Esophagus squamous epithelium (tissue), 5 donors: ENCODE data around the gene P2RY13. TPM values are rescaled to one million over a fixed set of nuclear protein-coding genes. Genes with fewer than 3 reads are reported as not detected.
A peak's percentile ranks its signal among the peaks of the same experiment; 100 is the strongest.

Experiments
- DNase-seq: peaks from one replicate; lab custom pipeline; 2025; lab: John Stamatoyannopoulos, UW
- H3K27ac ChIP-seq, 4 donors: fragments of 200-600 bp; sonication (generic); one replicate each; pipeline ENCODE4 v1.5.1; 2016 to 2019; ENCODE audit warnings: mild to moderate bottlenecking in 1 of 4
- H3K27me3 ChIP-seq, 4 donors: fragments of 200-600 bp; sonication (generic); 1 replicate in 3 of 4; 2 replicates in 1 of 4; pipeline versions ENCODE4 v1.5.1 to v1.6.0; 2017 to 2021; ENCODE audit warnings: antibody characterized with exemption in 1 of 4
- H3K36me3 ChIP-seq, 3 donors: fragments of 200-600 bp; sonication (generic); one replicate each; pipeline ENCODE4 v1.5.1; 2016 to 2019
- H3K4me1 ChIP-seq, 3 donors: fragments of 200-600 bp; sonication (generic); one replicate each; pipeline ENCODE4 v1.5.1; 2017 to 2019
- H3K4me3 ChIP-seq, 4 donors: fragments of 200-600 bp; sonication (generic); 1 replicate in 3 of 4; 2 replicates in 1 of 4; pipeline ENCODE4 v1.5.1; 2016 to 2019; ENCODE audit warnings: mild to moderate bottlenecking in 2 of 4, moderate library complexity in 1 of 4
- H3K9me3 ChIP-seq, 3 donors: fragments of 200-600 bp; sonication (generic); one replicate each; pipeline ENCODE4 v1.5.1; 2016 to 2019
- POLR2A ChIP-seq, 4 donors: fragments of 450-650 bp; IDR thresholded peaks; one replicate each; pipeline ENCODE4 v1.6.1; 2017; ENCODE audit warnings: antibody characterized with exemption in 4 of 4, mild to moderate bottlenecking in 4 of 4, moderate library complexity in 3 of 4
- WGBS, 2 donors: methylation state at CpG; one replicate each; pipeline ENCODE4 v1.1.5; 2018; 5-methylcytosine and 5-hydroxymethylcytosine counted together
- intact Hi-C: fragments of 100-400 bp; cut with DNase I; formaldehyde crosslinking; loops from one replicate; pipeline ENCODE4 v1.15.0; 2022
- total RNA-seq, 4 donors: library from RNA; depleted of rRNA; stranded (reverse); fragments of >200 nt; gene quantifications; one replicate each; pipeline ENCODE4 v1.1.0, GENCODE V29; 2016
- TF ChIP-seq, protein P1 (sequence below), 6 experiments: fragments of 450-650 bp in 4 of 6; fragments of 200-600 bp in 2 of 6; sonication (generic) in 2 of 6; IDR thresholded peaks; one replicate each; pipeline ENCODE4 v1.5.1; 2016 to 2019; ENCODE audit warnings: antibody characterized with exemption in 6 of 6, mild to moderate bottlenecking in 4 of 6, moderate library complexity in 4 of 6
- donor health status: DM: yes; HTN: yes; CAD: no.

The P2RY13 gene
- 1 to 10 TPM in 2 of 4 donors, under 1 TPM in 1, not detected in 1; 0.18 to 3.1 (median 1.2) TPM for total RNA-seq

- TF ChIP-seq, protein P1, sequence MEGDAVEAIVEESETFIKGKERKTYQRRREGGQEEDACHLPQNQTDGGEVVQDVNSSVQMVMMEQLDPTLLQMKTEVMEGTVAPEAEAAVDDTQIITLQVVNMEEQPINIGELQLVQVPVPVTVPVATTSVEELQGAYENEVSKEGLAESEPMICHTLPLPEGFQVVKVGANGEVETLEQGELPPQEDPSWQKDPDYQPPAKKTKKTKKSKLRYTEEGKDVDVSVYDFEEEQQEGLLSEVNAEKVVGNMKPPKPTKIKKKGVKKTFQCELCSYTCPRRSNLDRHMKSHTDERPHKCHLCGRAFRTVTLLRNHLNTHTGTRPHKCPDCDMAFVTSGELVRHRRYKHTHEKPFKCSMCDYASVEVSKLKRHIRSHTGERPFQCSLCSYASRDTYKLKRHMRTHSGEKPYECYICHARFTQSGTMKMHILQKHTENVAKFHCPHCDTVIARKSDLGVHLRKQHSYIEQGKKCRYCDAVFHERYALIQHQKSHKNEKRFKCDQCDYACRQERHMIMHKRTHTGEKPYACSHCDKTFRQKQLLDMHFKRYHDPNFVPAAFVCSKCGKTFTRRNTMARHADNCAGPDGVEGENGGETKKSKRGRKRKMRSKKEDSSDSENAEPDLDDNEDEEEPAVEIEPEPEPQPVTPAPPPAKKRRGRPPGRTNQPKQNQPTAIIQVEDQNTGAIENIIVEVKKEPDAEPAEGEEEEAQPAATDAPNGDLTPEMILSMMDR (IDR thresholded peaks at IDR 0.05), result no peak
- no peak for TF ChIP-seq POLR2A (IDR thresholded peaks at IDR 0.05)
- 85 to 91% methylated on average over 1 of the region's 1 CpG for WGBS, 2 donors
- Histone ChIP-seq H3K27me3 (no peaks in the 10 kb centered on the region), H3K27ac (peak within 1 kb of the TSS in 3 of 4 donors; percentile 39 to 58 (median 53)), H3K4me1 (peaks cover 4 to 18% (median 5%) of the 10 kb centered on the region in 3 donors), H3K36me3 (no peaks in the 10 kb centered on the region), H3K9me3 (no peaks in the 10 kb centered on the region), H3K4me3 (peak within 1 kb of the TSS in 3 of 4 donors; percentile 26 to 48 (median 26))
- no peak for DNase-seq
- intact Hi-C loops, result no loop called here
Observed at GRCh38 chr3:151329363-151329762, at the start of gene P2RY13. TSS of gene P2RY13 (minus strand) at chr3:151329549. CDS start at chr3:151329528, 21 bp downstream.

DNA sequence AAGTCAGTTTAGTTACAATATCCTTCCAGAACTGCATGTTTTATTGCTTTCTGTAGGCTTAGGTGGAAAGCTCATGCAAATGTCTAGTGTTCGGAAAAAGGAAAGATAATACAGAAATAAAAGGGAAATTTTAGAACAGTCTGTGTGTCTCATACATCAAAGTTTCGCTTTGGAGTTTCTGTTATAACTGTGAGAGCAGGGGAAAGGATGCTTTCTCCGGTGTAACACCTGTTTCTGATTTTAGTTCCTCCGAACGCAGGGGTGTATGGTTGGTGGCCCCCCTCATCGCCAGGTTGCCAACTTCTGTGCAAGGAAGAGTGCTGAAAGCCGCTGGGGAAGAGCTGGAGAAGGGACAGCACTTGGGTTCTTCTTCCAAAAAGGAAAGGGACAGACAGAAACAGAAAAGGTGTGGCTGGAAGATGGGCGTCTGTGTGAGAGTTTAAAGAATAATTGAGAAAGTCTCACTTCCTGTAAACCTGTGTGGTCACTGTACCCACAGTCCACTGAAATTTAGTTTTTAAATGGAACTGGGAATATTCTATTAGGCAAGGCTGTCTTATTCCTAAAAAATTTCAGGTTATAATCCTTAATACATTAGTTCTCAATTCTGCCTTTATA, 48.5 kb upstream of the P2RY13 start:
- H3K9me3 ChIP-seq, result no peaks in the 10 kb centered on the region
- no peak overlapping the region for H3K27ac ChIP-seq
- no peak for DNase-seq
- WGBS, 2 donors, result 71 to 82% methylated on average over 8 of the region's 8 CpGs
- no peaks in the 10 kb centered on the region for H3K27me3 ChIP-seq
- no peaks in the 10 kb centered on the region for H3K4me1 ChIP-seq
- H3K36me3 ChIP-seq, result no peaks in the 10 kb centered on the region
- TF ChIP-seq, protein P1 (IDR thresholded peaks at IDR 0.05), result no peak
- no peak for TF ChIP-seq POLR2A (IDR thresholded peaks at IDR 0.05)
- H3K4me3 ChIP-seq, result no peak overlapping the region
- intact Hi-C loops, result no loop called here

DNA sequence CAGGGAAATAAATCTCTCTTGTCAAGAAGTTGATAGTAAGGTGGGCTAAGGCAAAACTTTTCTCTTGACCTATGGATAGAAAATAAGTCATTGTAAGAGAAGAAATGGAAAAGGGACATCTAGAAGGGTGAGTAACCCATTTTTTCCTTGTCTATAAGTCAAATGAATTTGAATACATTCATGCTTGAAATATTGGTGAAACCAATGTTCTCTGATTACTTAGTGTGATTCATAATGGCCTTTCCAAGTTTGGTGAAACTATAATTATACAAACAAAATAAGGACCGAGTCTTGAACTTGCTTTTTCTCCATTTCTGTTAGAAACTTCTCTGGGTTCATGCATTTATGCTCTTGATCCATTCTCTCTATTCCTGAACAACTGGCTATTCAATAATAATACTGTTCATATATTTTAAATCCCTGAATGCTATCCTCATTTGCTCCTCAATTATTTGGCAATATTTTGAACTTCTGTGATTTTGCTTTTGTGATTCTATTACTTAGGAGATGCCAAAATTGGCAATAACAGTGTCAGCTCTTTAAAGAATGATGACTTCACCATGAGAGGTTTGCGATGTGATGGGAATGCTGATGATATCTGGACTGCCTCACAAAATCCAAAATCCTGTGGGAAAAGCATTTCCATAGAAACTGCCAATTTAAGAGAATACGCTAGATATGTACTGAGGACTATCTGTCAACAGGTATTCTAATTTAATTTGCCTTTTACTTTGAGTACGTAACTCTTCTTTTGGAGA, 42.9 kb upstream of the P2RY13 start:
- intact Hi-C loops, result no loop called here
- Histone ChIP-seq H3K36me3 (no peaks in the 10 kb centered on the region), H3K27me3 (no peaks in the 10 kb centered on the region), H3K4me1 (no peaks in the 10 kb centered on the region), H3K9me3 (no peaks in the 10 kb centered on the region), H3K4me3 (no peak overlapping the region), H3K27ac (no peak overlapping the region)
- 80 to 98% methylated on average over 4 of the region's 4 CpGs for WGBS, 2 donors
- DNase-seq, result no peak
- no peak for TF ChIP-seq POLR2A (IDR thresholded peaks at IDR 0.05)
- TF ChIP-seq, protein P1 (IDR thresholded peaks at IDR 0.05), result no peak

DNA sequence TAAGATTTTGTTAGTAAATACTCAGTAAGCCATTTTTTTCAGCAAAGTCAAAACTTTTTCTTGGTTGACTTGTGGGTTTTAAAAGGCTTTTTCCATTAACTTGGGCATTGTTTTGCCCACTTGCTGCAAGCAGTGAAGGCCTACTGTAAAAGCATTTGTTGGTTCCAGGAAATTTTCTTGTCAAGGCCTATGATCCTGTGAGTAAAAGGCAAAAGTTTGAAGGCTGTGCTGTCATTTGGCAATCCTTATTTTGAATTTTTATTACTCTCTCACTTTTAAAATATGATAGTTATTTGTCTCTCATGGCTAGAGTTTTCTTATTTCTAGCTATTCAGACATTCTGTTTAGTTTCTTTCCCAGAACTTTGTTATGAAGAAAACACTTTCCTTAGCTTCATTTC, 42.2 kb upstream of the P2RY13 start:
- H3K27ac ChIP-seq, result no peak overlapping the region
- H3K4me3 ChIP-seq, result no peak overlapping the region
- H3K27me3 ChIP-seq, result no peaks in the 10 kb centered on the region
- H3K4me1 ChIP-seq, result no peaks in the 10 kb centered on the region
- no peaks in the 10 kb centered on the region for H3K36me3 ChIP-seq
- no peak for DNase-seq
- H3K9me3 ChIP-seq, result no peaks in the 10 kb centered on the region
- intact Hi-C loops, result no loop called here
- no peak for TF ChIP-seq POLR2A (IDR thresholded peaks at IDR 0.05)
- TF ChIP-seq, protein P1 (IDR thresholded peaks at IDR 0.05), result no peak

DNA sequence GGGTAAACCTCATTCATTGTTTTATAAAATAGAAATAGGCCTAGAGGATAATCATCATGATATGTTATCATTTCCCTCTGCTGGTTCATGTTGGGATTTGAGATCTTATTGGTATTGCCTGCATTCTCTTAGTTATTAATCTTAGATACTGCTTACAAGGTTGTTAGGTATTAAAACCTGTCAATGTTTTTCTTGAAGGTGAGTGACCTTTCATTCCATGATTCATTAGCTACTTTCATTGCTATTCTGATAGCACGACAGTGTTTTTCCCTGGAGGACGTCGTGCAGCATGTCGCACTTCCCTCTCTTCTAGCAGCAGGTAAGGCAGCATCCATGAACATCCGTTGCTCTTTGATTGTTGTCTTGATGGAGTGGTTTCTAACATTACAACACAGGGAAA, 38.1 kb upstream of the P2RY13 start:
- 77 to 78% methylated on average over 5 of the region's 5 CpGs for WGBS, 2 donors
- intact Hi-C loops, result no loop called here

More for the DNA sequence above, 38.1 kb upstream of the P2RY13 start:
- TF ChIP-seq POLR2A (IDR thresholded peaks at IDR 0.05), result no peak
- TF ChIP-seq, protein P1 (IDR thresholded peaks at IDR 0.05), result no peak
- Histone ChIP-seq H3K27ac (no peak overlapping the region), H3K4me3 (no peak overlapping the region), H3K27me3 (no peaks in the 10 kb centered on the region), H3K36me3 (no peaks in the 10 kb centered on the region), H3K4me1 (no peaks in the 10 kb centered on the region), H3K9me3 (no peaks in the 10 kb centered on the region)
- DNase-seq, result no peak
